H1 (cell line): Measurements from ENCODE around the gene RBM10. TPM values are rescaled to one million over a fixed set of nuclear protein-coding genes. Genes with fewer than 3 reads are reported as not detected.

Experiments used
- ATF3 ChIP-seq: IDR thresholded peaks from 2 replicates; pipeline ENCODE4 v1.6.1; 2011; ENCODE audit warnings: low read depth, mild to moderate bottlenecking, low read length; ENCODE audit not compliant: insufficient read depth
- CHD2 ChIP-seq: IDR thresholded peaks from 2 replicates; pipeline ENCODE4 v1.6.1; 2012; ENCODE audit warnings: low read length, improper control_type of control experiment
- CHD7 ChIP-seq: fragments of 300-600 bp; sonication (generic); IDR thresholded peaks from 2 replicates; pipeline ENCODE4 v1.7.1; 2012; ENCODE audit warnings: low read length, moderate library complexity, mild to moderate bottlenecking, inconsistent platforms; ENCODE audit not compliant: insufficient replicate concordance
- EP300 ChIP-seq, 2 experiments: IDR thresholded peaks; 1 replicate in 1 of 2; 2 replicates in 1 of 2; pipeline ENCODE4 v1.6.1; 2011 to 2012; ENCODE audit warnings: low read depth in 2 of 2, low read length in 2 of 2, mild to moderate bottlenecking in 2 of 2, borderline replicate concordance in 1 of 2, inconsistent platforms in 1 of 2, moderate library complexity in 1 of 2
- FOSL1 ChIP-seq: IDR thresholded peaks from 2 replicates; pipeline ENCODE4 v1.6.1; 2011; ENCODE audit warnings: mild to moderate bottlenecking, low read depth, low read length, moderate library complexity; ENCODE audit not compliant: insufficient read depth
- GTF2F1 ChIP-seq: IDR thresholded peaks from 2 replicates; pipeline ENCODE4 v1.6.1; 2012; ENCODE audit warnings: low read depth, low read length, improper control_type of control experiment, borderline replicate concordance
- RAD21 ChIP-seq, 2 experiments: IDR thresholded peaks in 1 of 2; conservative IDR thresholded peaks in 1 of 2; 2 replicates each; pipeline ENCODE4 v1.6.1; 2011; ENCODE audit warnings: low read depth in 2 of 2, low read length in 2 of 2, improper control_type of control experiment in 1 of 2, inconsistent platforms in 1 of 2, mild to moderate bottlenecking in 1 of 2, moderate library complexity in 1 of 2
- RXRA ChIP-seq: IDR thresholded peaks from 2 replicates; pipeline ENCODE4 v1.6.1; 2011; ENCODE audit warnings: low read depth, mild to moderate bottlenecking, low read length, moderate library complexity; ENCODE audit not compliant: insufficient read depth
- TCF12 ChIP-seq: IDR thresholded peaks from 2 replicates; pipeline ENCODE4 v1.6.1; 2011; ENCODE audit warnings: low read depth, mild to moderate bottlenecking, low read length
- polyA plus RNA-seq, 7 experiments: library from polyadenylated mRNA; depleted of rRNA in 3 of 7; stranded (reverse) in 5 of 7; unstranded in 2 of 7; fragments of >200 nt in 5 of 7; fragments of 200-250 nt in 2 of 7; gene quantifications; 1 replicate in 5 of 7; 2 replicates in 1 of 7; 4 replicates in 1 of 7; pipeline versions ENCODE4 v1.2.1 to v1.2.3, GENCODE V29; 2011 to 2013; ENCODE audit warnings: missing spikeins in 2 of 7, mixed read lengths in 2 of 7
- total RNA-seq: library from RNA; stranded (reverse); fragmentation: NEBNext Ultra II Directional; extraction: Animal tissue kit (Norgen Biotek cat#: 25700); gene quantifications from 2 replicates; pipeline ENCODE4 v1.2.1, GENCODE V29; 2021

Gene RBM10
- total and polyA plus RNA-seq, 2 of the 8 experiments (the other 6 are each of a cell fraction or from before 2014, with no cell fraction given) = 35.7 to 64.0 TPM

- peak in 1 of 2 experiments; percentile 83; a peak in 1 of 3 replicates for TF ChIP-seq EP300 (IDR thresholded peaks at IDR 0.05; ENCODE audit: borderline replicate concordance in 1 of 2, low read depth in 2 of 2, low read length in 2 of 2)
- no peak for TF ChIP-seq RAD21 (IDR thresholded peaks at IDR 0.05 in 1 of 2, conservative IDR thresholded peaks at IDR 0.05 in 1 of 2; ENCODE audit: low read depth in 2 of 2, low read length in 2 of 2)
- no peak for TF ChIP-seq GTF2F1
- TF ChIP-seq RXRA = no peak
- TF ChIP-seq ATF3 = no peak
- no peak for TF ChIP-seq FOSL1
- no peak for TF ChIP-seq CHD2
- TF ChIP-seq CHD7 = no peak
- no peak for TF ChIP-seq TCF12
Measured at GRCh38 chrX:47233333-47234113, 88.5 kb downstream of the RBM10 start (continued).
